Stomach smooth muscle (tissue), 2 donors: ENCODE results near the gene PRR23A.

Source experiments
- H3K27ac ChIP-seq: one replicate; pipeline ENCODE4 v1.7.0; 2013; ENCODE audit warnings: mild to moderate bottlenecking, low read length, inconsistent platforms
- H3K27me3 ChIP-seq, 2 donors: one replicate each; pipeline ENCODE4 v1.7.0; 2013; ENCODE audit warnings: low read length in 2 of 2; ENCODE audit not compliant: insufficient read depth in 2 of 2, control insufficient read depth in 1 of 2
- H3K36me3 ChIP-seq, 2 donors: one replicate each; pipeline ENCODE4 v1.7.0; 2013; ENCODE audit warnings: low read length in 2 of 2; ENCODE audit not compliant: control insufficient read depth in 2 of 2, insufficient read depth in 2 of 2
- H3K4me1 ChIP-seq: one replicate; pipeline ENCODE4 v1.7.0; 2013; ENCODE audit warnings: low read length; ENCODE audit not compliant: control insufficient read depth, insufficient read depth
- H3K4me3 ChIP-seq, 2 donors: one replicate each; pipeline ENCODE4 v1.7.0; 2013; ENCODE audit warnings: low read length in 2 of 2
- H3K9ac ChIP-seq, 2 donors: one replicate each; pipeline ENCODE4 v1.7.0; 2013; ENCODE audit warnings: low read length in 2 of 2, mild to moderate bottlenecking in 1 of 2
- H3K9me3 ChIP-seq, 2 donors: one replicate each; pipeline ENCODE4 v1.7.0; 2013; ENCODE audit warnings: low read length in 2 of 2; ENCODE audit not compliant: control insufficient read depth in 2 of 2
- donor health status: healthy.
- donor health status: Pancreatic carcinoma.

Gene PRR23A

DNA sequence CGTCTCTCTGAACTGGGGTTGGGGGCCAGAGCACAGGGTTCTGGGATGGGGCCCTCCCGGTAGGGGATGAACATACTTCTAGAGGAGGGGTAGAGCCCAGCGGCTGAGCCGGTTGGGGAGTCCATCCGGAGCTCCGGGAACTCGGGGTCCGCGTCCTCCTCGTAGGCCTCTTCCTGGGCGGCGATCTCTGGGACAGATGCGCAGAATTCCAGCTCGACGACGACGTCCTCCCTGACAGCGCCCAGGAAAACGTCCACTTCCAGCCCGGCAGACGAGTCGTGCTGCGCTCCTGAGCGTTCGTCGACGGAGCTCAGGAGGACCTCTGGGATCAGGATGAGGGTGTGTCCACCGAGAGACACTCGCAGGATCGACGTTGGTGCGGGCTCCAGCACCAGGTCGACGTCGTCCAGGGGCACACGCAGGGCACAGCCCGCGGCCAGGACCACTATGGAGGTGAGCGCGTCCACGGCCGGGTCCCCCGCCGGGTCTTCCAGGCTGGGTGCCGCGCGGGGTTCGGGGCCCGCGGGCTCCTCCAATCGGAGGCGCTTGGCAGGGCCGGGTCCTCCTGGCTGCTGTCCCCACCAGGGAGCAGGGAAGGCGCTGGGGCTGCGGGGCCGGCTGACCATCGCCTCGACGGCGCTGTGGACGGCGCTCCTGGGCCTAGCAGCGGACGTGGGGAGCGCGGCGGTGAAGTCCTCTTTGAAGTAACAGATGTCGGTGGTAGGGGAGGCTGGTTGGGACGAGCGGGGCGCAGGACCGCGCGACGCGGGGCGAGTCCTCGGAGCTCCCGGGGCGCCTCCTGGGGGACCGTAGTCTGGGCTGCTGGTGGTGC lies 14.2 kb upstream of the PRR23A start:
- no peak overlapping the region for H3K27ac ChIP-seq
- H3K4me3 ChIP-seq = no peak overlapping the region
- peaks cover 0 to 3% of the 10 kb centered on the region in 2 donors for H3K27me3 ChIP-seq
- no peaks in the 10 kb centered on the region for H3K36me3 ChIP-seq
- no peaks in the 10 kb centered on the region for H3K4me1 ChIP-seq
- H3K9me3 ChIP-seq = peaks cover 0 to 2% of the 10 kb centered on the region in 2 donors
- no peak overlapping the region for H3K9ac ChIP-seq

GRCh38 chr3:139016430-139017048 lies 10.5 kb upstream of the PRR23A start:
- no peaks in the 10 kb centered on the region for H3K4me1 ChIP-seq
- H3K36me3 ChIP-seq = no peaks in the 10 kb centered on the region
- H3K9ac ChIP-seq = no peak overlapping the region
- peaks cover 0 to 2% of the 10 kb centered on the region in 2 donors for H3K9me3 ChIP-seq
- H3K4me3 ChIP-seq = no peak overlapping the region
- H3K27me3 ChIP-seq = peaks cover 0 to 3% of the 10 kb centered on the region in 2 donors
- H3K27ac ChIP-seq = no peak overlapping the region

GRCh38 chr3:139005356-139005993 lies 593 bp downstream of the PRR23A start:
- Histone ChIP-seq H3K4me1 (no peaks in the 10 kb centered on the region), H3K36me3 (no peaks in the 10 kb centered on the region), H3K9me3 (peaks cover 4% of the 10 kb centered on the region in 2 donors), H3K27ac (no peak overlapping the region), H3K27me3 (no peaks in the 10 kb centered on the region), H3K4me3 (no peak overlapping the region), H3K9ac (no peak overlapping the region)

DNA sequence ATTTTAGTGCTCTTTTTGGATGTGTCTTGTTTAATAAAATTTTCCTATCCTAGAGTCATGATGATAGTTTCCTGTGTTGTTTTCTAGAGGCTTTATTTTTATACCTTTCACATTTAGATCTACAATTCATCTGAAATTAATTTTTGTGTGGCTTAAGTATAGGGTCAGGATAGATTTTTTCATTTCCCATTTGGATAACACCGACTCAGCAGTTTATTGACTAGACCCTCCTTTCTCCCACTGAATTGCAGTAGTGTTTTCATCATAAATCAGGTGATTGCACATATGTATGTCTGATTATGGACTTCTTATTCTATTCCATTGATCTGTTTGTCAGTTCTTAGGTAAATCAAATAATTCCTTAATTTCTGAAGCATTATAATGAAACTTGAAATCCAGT lies 10.4 kb downstream of the PRR23A start:
- Histone ChIP-seq H3K9me3 (no peaks in the 10 kb centered on the region), H3K27ac (no peak overlapping the region), H3K9ac (no peak overlapping the region), H3K36me3 (no peaks in the 10 kb centered on the region), H3K4me1 (no peaks in the 10 kb centered on the region), H3K27me3 (no peaks in the 10 kb centered on the region), H3K4me3 (no peak overlapping the region)

DNA sequence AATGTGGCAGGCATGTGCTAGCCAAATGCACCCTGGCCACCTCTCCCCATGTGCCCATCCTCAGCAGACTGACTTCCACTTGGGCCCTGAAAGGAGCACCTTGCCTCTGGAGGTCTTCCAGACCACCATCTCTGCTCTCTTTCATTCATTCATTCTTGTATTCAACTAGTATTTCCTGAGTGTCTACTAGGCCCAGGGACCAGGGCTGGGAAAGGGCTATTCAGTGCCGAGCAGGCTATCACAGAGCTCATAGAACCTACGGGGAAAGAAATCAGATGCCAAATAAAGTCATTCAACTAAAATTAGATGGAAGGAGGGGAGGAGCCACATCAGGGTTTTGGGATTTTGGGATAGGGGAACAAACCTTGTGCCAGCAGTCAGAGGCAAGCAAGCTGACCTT lies 18.9 kb downstream of the PRR23A start:
- H3K36me3 ChIP-seq = no peaks in the 10 kb centered on the region
- no peak overlapping the region for H3K9ac ChIP-seq
- no peaks in the 10 kb centered on the region for H3K27me3 ChIP-seq
- H3K4me1 ChIP-seq = no peaks in the 10 kb centered on the region
- no peak overlapping the region for H3K4me3 ChIP-seq
- H3K27ac ChIP-seq = no peak overlapping the region
- H3K9me3 ChIP-seq = no peaks in the 10 kb centered on the region

DNA sequence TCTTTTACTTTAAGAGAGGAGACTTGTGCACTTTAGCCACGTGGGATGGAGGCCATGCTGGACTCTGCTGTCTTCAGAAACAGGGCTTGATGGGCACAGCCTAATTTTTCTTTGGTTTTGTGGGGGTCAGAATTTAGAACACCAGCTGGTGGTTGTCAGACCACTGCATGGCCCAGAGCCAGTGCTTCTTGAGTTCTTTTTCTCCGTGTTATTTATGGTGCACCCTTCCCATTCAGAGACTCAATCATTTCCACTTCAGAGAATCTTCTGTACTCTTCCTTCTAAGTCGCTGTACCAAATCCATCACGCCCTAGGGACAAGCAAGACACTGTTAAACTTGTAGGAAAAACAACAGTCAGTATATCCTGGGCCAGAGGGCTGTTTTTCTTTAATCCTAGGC lies 20.1 kb downstream of the PRR23A start:
- Histone ChIP-seq H3K9ac (no peak overlapping the region), H3K4me3 (no peak overlapping the region)

GRCh38 chr3:138984816-138985215 lies 21.3 kb downstream of the PRR23A start:
- Histone ChIP-seq H3K4me1 (peaks cover 3% of the 10 kb centered on the region), H3K9me3 (no peaks in the 10 kb centered on the region), H3K36me3 (no peaks in the 10 kb centered on the region), H3K9ac (no peak overlapping the region), H3K27me3 (no peaks in the 10 kb centered on the region), H3K27ac (no peak overlapping the region), H3K4me3 (no peak overlapping the region)

More for the DNA sequence above, 20.1 kb downstream of the PRR23A start:
- H3K36me3 ChIP-seq = no peaks in the 10 kb centered on the region
- no peaks in the 10 kb centered on the region for H3K9me3 ChIP-seq
- no peaks in the 10 kb centered on the region for H3K27me3 ChIP-seq
- H3K27ac ChIP-seq = no peak overlapping the region
- H3K4me1 ChIP-seq = no peaks in the 10 kb centered on the region

DNA sequence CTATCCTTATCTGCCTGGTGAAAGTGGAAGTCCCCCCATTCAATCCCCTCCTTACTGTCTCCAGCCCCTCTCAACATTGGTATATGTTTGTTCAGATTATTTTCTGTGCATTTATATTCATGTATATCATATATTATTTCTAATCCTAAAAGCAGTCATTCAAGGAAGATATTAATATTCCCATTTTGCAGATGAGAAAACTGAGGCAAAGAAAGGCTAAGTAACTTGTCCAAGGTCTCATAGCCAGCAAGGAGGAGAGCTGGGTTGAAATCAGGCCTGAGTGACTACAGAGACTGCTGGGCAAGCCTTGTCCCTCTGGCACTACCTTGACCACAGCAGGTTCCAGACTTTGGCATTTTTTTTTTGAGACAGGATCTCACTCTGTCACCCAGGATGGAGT lies 30.0 kb downstream of the PRR23A start:
- Histone ChIP-seq H3K4me3 (no peak overlapping the region), H3K9ac (no peak overlapping the region), H3K9me3 (no peaks in the 10 kb centered on the region), H3K27ac (no peak overlapping the region), H3K27me3 (peaks cover 0 to 2% of the 10 kb centered on the region in 2 donors), H3K36me3 (no peaks in the 10 kb centered on the region), H3K4me1 (peaks cover 3% of the 10 kb centered on the region)

DNA sequence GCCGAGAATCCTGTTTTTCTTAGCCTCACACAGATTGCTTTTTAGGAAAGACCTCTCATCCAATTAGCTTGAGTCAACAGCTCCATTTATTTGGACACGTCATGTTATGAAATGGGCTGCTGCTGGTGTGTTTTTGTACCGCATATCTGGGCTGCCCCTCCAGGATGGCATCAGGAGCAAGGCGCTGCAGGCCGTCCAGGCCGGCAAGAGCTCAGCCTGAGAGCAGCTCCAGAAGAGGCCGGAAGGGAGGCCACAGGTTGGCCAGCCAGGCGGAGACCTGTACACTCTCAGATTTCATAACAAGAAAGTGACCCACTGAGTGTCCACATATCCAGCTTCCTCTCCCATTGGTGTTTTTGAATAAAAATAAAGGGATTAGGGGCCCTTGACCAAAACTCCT lies 30.7 kb downstream of the PRR23A start:
- Histone ChIP-seq H3K4me1 (peaks cover 3% of the 10 kb centered on the region), H3K27me3 (peaks cover 0 to 4% of the 10 kb centered on the region in 2 donors), H3K4me3 (no peak overlapping the region), H3K36me3 (no peaks in the 10 kb centered on the region), H3K9me3 (no peaks in the 10 kb centered on the region), H3K9ac (no peak overlapping the region), H3K27ac (no peak overlapping the region)

- no peaks in the 10 kb centered on the region for H3K36me3 ChIP-seq
- H3K27me3 ChIP-seq = peaks cover 0 to 4% of the 10 kb centered on the region in 2 donors
- no peaks in the 10 kb centered on the region for H3K9me3 ChIP-seq
- H3K4me3 ChIP-seq = no peak overlapping the region
- no peak overlapping the region for H3K9ac ChIP-seq
- no peak overlapping the region for H3K27ac ChIP-seq
- no peaks in the 10 kb centered on the region for H3K4me1 ChIP-seq
These were observed 31.6 kb downstream of the PRR23A start for GRCh38 chr3:138974462-138974861.
